Chondrocyte (in vitro differentiated cells): ENCODE results near the gene GALNT10. TPM values are rescaled to one million over a fixed set of nuclear protein-coding genes. Genes with fewer than 3 reads are reported as not detected.
A peak's percentile ranks its signal among the peaks of the same experiment; 100 is the strongest.

Source experiments
- DNase-seq: peaks from one replicate; pipeline ENCODE4 v3.0.0; 2021; ENCODE audit warnings: mixed read lengths, low spot score
- H3K27ac Mint-ChIP-seq: one replicate; pipeline ENCODE4 v1.8.0; 2021; ENCODE audit warnings: mild to moderate bottlenecking, moderate library complexity, mixed read lengths; ENCODE audit not compliant: unreplicated experiment
- H3K27me3 Mint-ChIP-seq: 2 replicates; pipeline ENCODE4 v1.8.0; 2021; ENCODE audit warnings: low read depth, mixed read lengths
- H3K36me3 Mint-ChIP-seq: 2 replicates; pipeline ENCODE4 v1.8.0; 2021; ENCODE audit warnings: low read depth, mixed read lengths
- H3K4me1 Mint-ChIP-seq: 2 replicates; pipeline ENCODE4 v1.8.0; 2021; ENCODE audit warnings: low read depth, mild to moderate bottlenecking, mixed read lengths
- H3K4me3 Mint-ChIP-seq: one replicate; pipeline ENCODE4 v1.8.0; 2021; ENCODE audit warnings: mild to moderate bottlenecking, moderate library complexity, mixed read lengths; ENCODE audit not compliant: unreplicated experiment
- H3K9me3 Mint-ChIP-seq: 2 replicates; pipeline ENCODE4 v1.8.0; 2021; ENCODE audit warnings: low read depth, mixed read lengths
- CTCF ChIP-seq: fragments of 200-600 bp; sonication (generic); IDR thresholded peaks from 2 replicates; pipeline ENCODE4 v1.5.0; 2021; ENCODE audit warnings: antibody characterized with exemption, mild to moderate bottlenecking, moderate library complexity
- total RNA-seq: library from RNA; stranded (reverse); gene quantifications from 3 replicates; pipeline ENCODE4 v1.2.1, GENCODE V29; 2021

The GALNT10 gene
- total RNA-seq, 1 donor from 2014 or later, result 155 TPM

DNA sequence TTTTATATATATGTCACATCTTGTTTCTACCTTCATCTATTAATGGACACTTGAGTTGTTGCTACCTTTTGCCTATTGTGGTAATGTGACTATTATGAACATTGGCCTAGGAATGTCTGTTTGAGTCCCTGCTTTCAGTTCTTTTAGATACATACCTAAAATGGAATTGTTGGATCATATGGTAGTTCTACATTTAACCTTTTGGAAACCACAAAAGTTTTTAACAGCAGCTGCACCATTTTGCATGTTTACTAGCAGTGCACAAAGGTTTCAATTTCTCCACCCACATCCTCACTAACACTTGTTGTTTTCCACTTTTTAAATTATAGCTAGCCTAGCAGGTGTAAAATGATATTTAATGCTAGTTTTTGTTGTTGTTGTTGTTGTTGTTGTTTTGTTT is 88.4 kb downstream of the GALNT10 start:
- DNase-seq, result no peak
- no peak for TF ChIP-seq CTCF
- Mint-ChIP-seq H3K36me3 (no peaks in the 10 kb centered on the region), H3K4me3 (no peak overlapping the region), H3K4me1 (peaks cover 40% of the 10 kb centered on the region), H3K27me3 (no peaks in the 10 kb centered on the region), H3K9me3 (no peaks in the 10 kb centered on the region), H3K27ac (no peak overlapping the region)

GRCh38 chr5:154284433-154284832 is 93.9 kb downstream of the GALNT10 start:
- Mint-ChIP-seq H3K36me3 (no peaks in the 10 kb centered on the region), H3K27ac (peak overlapping the region; percentile 94), H3K4me3 (no peak overlapping the region), H3K27me3 (no peaks in the 10 kb centered on the region), H3K4me1 (peaks cover 51% of the 10 kb centered on the region), H3K9me3 (no peaks in the 10 kb centered on the region)
- no peak for DNase-seq
- TF ChIP-seq CTCF, result no peak

GRCh38 chr5:154285661-154286408 is 95.3 kb downstream of the GALNT10 start:
- Mint-ChIP-seq H3K36me3 (no peaks in the 10 kb centered on the region), H3K27ac (peak overlapping the region; percentile 94), H3K27me3 (no peaks in the 10 kb centered on the region), H3K4me1 (peaks cover 56% of the 10 kb centered on the region), H3K4me3 (no peak overlapping the region), H3K9me3 (no peaks in the 10 kb centered on the region)
- TF ChIP-seq CTCF, result no peak
- no peak for DNase-seq

DNA sequence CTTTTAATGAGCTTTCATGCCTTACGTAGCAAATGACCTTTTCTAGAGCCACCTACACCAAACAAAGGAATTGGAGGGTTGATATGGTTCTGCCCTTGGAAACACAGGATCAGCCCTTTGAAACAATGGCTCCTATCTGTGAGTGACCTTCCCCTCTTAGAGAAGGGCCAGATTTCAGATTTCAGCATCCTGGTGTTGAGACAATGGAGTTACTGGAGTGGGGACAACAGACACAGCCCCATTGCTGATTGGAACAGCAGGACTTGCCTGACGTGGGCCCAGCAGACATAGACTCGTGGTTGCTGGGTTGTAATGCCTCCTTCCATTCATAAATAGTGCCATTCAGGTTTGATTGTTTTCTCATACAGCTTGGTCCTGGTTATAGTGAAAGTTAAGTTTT is 96.0 kb downstream of the GALNT10 start:
- Mint-ChIP-seq H3K27me3 (no peaks in the 10 kb centered on the region), H3K9me3 (no peaks in the 10 kb centered on the region), H3K27ac (peak overlapping the region; percentile 91), H3K4me1 (peaks cover 63% of the 10 kb centered on the region), H3K4me3 (no peak overlapping the region), H3K36me3 (no peaks in the 10 kb centered on the region)
- TF ChIP-seq CTCF, result no peak
- no peak for DNase-seq

DNA sequence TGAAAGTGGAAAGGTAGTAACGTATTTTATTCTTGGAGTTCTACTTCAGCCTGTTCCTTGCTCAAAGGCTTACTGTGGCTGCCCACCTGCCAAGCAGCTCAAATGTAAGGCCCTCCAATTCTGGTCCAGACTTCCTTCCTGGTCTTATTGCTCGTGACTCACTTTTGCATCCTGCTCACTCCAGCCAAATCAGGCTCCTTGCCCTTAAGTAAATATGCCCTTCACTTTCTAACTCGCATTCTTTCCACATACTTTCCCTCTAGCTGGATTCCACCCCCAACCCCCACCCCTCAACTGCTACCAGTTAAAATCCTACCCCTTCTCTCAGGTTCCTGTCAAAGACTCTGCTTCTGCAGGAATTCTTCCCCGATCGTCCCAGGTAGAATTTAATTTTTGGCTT is 96.6 kb downstream of the GALNT10 start:
- Mint-ChIP-seq H3K27me3 (no peaks in the 10 kb centered on the region), H3K4me1 (peaks cover 63% of the 10 kb centered on the region), H3K4me3 (peak overlapping the region; percentile 64), H3K36me3 (no peaks in the 10 kb centered on the region), H3K27ac (peak overlapping the region; percentile 91), H3K9me3 (no peaks in the 10 kb centered on the region)
- no peak for TF ChIP-seq CTCF
- DNase-seq, result no peak
